ENCODE results near the gene CRMP1. TPM values are rescaled to one million over a fixed set of nuclear protein-coding genes. Genes with fewer than 3 reads are reported as not detected.

Gene CRMP1
- total and polyA plus RNA-seq, 2 of the 8 experiments (the other 6 are each of a cell fraction or from before 2014, with no cell fraction given) = 120 to 131 TPM

DNA sequence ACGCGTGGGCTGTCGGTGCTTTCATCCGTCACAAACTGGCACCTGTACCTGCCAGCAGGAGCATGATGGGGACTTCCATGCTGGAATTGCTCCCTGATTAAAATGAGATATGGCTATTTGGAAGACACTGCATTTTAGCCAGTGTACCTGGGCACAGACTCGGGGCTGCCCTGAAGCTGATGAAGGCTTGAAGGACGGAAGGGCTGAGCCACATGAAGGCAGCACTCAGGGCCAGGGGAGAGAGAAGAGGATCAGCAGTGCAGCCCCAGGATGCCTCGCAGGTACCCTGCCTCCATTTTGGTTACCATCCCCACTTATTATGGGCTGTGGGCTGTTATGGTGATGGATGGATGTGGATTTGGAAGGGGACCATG lies 79.0 kb downstream of the CRMP1 start (continued):
- TF ChIP-seq RXRA (IDR thresholded peaks at IDR 0.05; ENCODE audit: insufficient read depth, low read depth, low read length) = no peak

Data from H1 (cell line).